Naive B cell (primary cell): ENCODE data around the gene GPR137. TPM values are rescaled to one million over a fixed set of nuclear protein-coding genes. Genes with fewer than 3 reads are reported as not detected.
A peak's percentile ranks its signal among the peaks of the same experiment; 100 is the strongest.

Experiments used
- ATAC-seq, 2 donors: fragments of 150-1000 bp; cut with Tn5 transposase; 2 replicates each; pipeline ENCODE4 v1.10.0; 2021; ENCODE audit warnings: low read depth in 2 of 2, mild to moderate bottlenecking in 2 of 2, moderate library complexity in 2 of 2
- DNase-seq: peaks from one replicate; pipeline ENCODE4 v3.0.0; 2022
- H3K27ac Mint-ChIP-seq, 6 donors: one replicate each; pipeline ENCODE4 v1.8.0; 2020 to 2022; ENCODE audit warnings: mild to moderate bottlenecking in 6 of 6, mixed read lengths in 6 of 6, moderate library complexity in 5 of 6, inconsistent platforms in 2 of 6
- H3K27me3 Mint-ChIP-seq, 3 donors: one replicate each; pipeline ENCODE4 v1.8.0; 2021 to 2022; ENCODE audit warnings: mixed read lengths in 3 of 3, mild to moderate bottlenecking in 1 of 3
- H3K36me3 Mint-ChIP-seq, 2 donors: one replicate each; pipeline ENCODE4 v1.8.0; 2020 to 2022; ENCODE audit warnings: mixed read lengths in 2 of 2, inconsistent platforms in 1 of 2, mild to moderate bottlenecking in 1 of 2
- H3K4me1 Mint-ChIP-seq, 3 donors: one replicate each; pipeline ENCODE4 v1.8.0; 2020 to 2022; ENCODE audit warnings: mixed read lengths in 3 of 3, inconsistent platforms in 1 of 3, mild to moderate bottlenecking in 1 of 3, moderate library complexity in 1 of 3
- H3K4me3 Mint-ChIP-seq, 8 donors: one replicate each; pipeline ENCODE4 v1.8.0; 2020 to 2022; ENCODE audit warnings: mild to moderate bottlenecking in 8 of 8, mixed read lengths in 8 of 8, moderate library complexity in 8 of 8, inconsistent platforms in 2 of 8
- H3K9me3 Mint-ChIP-seq, 7 donors: one replicate each; pipeline ENCODE4 v1.8.0; 2020 to 2022; ENCODE audit warnings: mixed read lengths in 7 of 7, mild to moderate bottlenecking in 5 of 7, inconsistent platforms in 2 of 7, moderate library complexity in 1 of 7
- polyA plus RNA-seq, 6 donors: library from polyadenylated mRNA; unstranded; fragments of 300-500 nt; fragmentation: Illumina TruSeq; gene quantifications; one replicate each; pipeline ENCODE4 v1.2.3, GENCODE V29; 2021; ENCODE audit warnings: low read depth in 6 of 6

Gene GPR137
- polyA plus RNA-seq, 6 donors from 2014 or later = 17.3 to 35.5 (median 21.0) TPM

DNA sequence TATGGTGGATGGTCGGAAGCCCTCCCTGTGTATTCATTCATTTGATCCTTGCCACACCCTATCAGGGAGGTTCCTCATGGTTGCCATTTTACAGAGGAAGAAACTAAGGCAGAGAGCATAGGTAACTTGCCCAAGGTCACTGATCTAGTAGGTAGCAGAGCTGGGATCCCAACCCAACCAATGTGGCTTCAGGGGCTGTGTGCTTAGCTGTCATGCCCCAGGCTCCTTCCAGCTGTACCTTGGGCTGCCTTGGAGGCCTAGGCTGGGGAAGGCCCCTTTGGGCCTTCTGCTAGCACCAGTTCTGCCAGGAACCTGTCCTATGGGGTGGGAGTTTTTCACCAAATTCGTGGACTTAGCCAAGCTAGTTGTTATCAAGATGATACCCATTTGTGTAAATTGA is 9.8 kb upstream of the GPR137 start:
- H3K4me3 Mint-ChIP-seq = peak overlapping the region in 2 of 8 donors; percentile 43 to 52
- peaks cover 4 to 14% (median 7%) of the 10 kb centered on the region in 3 donors for H3K4me1 Mint-ChIP-seq
- ATAC-seq (no peak), DNase-seq (no peak)
- peak overlapping the region in 2 of 6 donors; percentile 12 to 76 for H3K27ac Mint-ChIP-seq
- no peaks in the 10 kb centered on the region for H3K36me3 Mint-ChIP-seq
- H3K27me3 Mint-ChIP-seq = no peaks in the 10 kb centered on the region
- H3K9me3 Mint-ChIP-seq = no peaks in the 10 kb centered on the region

- H3K36me3 Mint-ChIP-seq = peaks cover 0 to 8% of the 10 kb centered on the region in 2 donors
- DNase-seq (no peak), ATAC-seq (no peak)
- peak overlapping the region in 1 of 6 donors; percentile 59 for H3K27ac Mint-ChIP-seq
- no peaks in the 10 kb centered on the region for H3K9me3 Mint-ChIP-seq
- H3K27me3 Mint-ChIP-seq = no peaks in the 10 kb centered on the region
- H3K4me1 Mint-ChIP-seq = peaks cover 7 to 11% (median 9%) of the 10 kb centered on the region in 3 donors
- peak overlapping the region in 1 of 8 donors; percentile 64 for H3K4me3 Mint-ChIP-seq
Measured at GRCh38 chr11:64276653-64277431, 8.8 kb upstream of the GPR137 start.

DNA sequence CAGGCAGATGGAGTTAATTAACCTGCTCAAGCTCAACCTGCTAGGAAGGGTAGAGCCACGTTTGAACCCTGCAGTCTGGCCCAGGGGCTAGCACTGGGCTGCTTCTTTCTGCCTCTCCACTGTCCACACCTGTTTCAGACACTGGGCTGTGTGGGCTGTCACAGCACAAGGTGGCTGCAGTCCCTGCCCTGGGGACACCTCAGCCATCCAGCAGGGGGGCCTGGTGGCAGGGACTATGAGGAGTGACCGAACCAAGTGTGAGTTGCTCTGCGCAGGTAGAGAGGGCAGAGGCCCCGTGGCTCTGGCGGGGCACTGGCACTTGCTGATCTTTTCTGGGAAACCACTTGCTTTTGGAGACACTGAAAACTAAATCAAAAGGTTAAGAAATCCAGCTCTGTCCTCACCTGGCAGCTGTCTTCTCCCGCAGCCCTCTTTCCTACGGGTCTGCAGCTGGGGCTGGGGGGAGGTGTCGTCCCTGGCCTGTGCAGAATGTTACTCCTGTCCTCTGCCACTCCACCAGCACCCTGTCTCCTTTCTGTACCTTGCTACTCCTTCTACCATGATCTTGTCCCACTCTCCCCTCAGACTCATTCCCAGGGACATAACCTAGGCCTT is 7.0 kb upstream of the GPR137 start:
- no peaks in the 10 kb centered on the region for H3K9me3 Mint-ChIP-seq
- peaks cover 0 to 11% of the 10 kb centered on the region in 2 donors for H3K36me3 Mint-ChIP-seq
- DNase-seq (no peak), ATAC-seq (no peak)
- H3K27ac Mint-ChIP-seq = peak overlapping the region in 1 of 6 donors; percentile 10
- H3K27me3 Mint-ChIP-seq = no peaks in the 10 kb centered on the region
- H3K4me3 Mint-ChIP-seq = peak overlapping the region in 1 of 8 donors; percentile 12
- H3K4me1 Mint-ChIP-seq = peaks cover 8 to 13% (median 12%) of the 10 kb centered on the region in 3 donors

- H3K27me3 Mint-ChIP-seq = no peaks in the 10 kb centered on the region
- peak overlapping the region in 2 of 8 donors; percentile 63 to 69 for H3K4me3 Mint-ChIP-seq
- ATAC-seq = no peak
- peaks cover 0 to 11% of the 10 kb centered on the region in 2 donors for H3K36me3 Mint-ChIP-seq
- peaks cover 21 to 25% (median 23%) of the 10 kb centered on the region in 3 donors for H3K4me1 Mint-ChIP-seq
- no peaks in the 10 kb centered on the region for H3K9me3 Mint-ChIP-seq
- peak overlapping the region in 4 of 6 donors; percentile 47 to 99 (median 80) for H3K27ac Mint-ChIP-seq
- DNase-seq = no peak
Measured at GRCh38 chr11:64281957-64282770, 3.5 kb upstream of the GPR137 start.

GRCh38 chr11:64283092-64283491 is 2.6 kb upstream of the GPR137 start:
- DNase-seq = no peak
- Mint-ChIP-seq H3K4me1 (peaks cover 21 to 25% (median 23%) of the 10 kb centered on the region in 3 donors), H3K9me3 (no peaks in the 10 kb centered on the region), H3K36me3 (peaks cover 0 to 11% of the 10 kb centered on the region in 2 donors), H3K4me3 (peak overlapping the region in 7 of 8 donors; percentile 35 to 93 (median 85)), H3K27ac (peak overlapping the region in 5 of 6 donors; percentile 92 to 99 (median 96)), H3K27me3 (no peaks in the 10 kb centered on the region)
- no peak for ATAC-seq

- Mint-ChIP-seq H3K27ac (peak within 1 kb of the TSS; percentile 99 to 100 (median 99)), H3K27me3 (no peaks in the 10 kb centered on the region), H3K4me3 (peak within 1 kb of the TSS; percentile 75 to 96 (median 93)), H3K36me3 (peaks cover 0 to 11% of the 10 kb centered on the region in 2 donors), H3K4me1 (peaks cover 20 to 23% (median 21%) of the 10 kb centered on the region in 3 donors), H3K9me3 (no peaks in the 10 kb centered on the region)
- DNase-seq = peak; percentile 88
- ATAC-seq = peak; percentile 72 to 79
Measured at GRCh38 chr11:64284048-64284961, 1.3 kb upstream of the GPR137 start, which contains the start of gene BAD. TSS of gene BAD (minus strand) at chr11:64284665. CDS start at chr11:64284368, 297 bp downstream.

DNA sequence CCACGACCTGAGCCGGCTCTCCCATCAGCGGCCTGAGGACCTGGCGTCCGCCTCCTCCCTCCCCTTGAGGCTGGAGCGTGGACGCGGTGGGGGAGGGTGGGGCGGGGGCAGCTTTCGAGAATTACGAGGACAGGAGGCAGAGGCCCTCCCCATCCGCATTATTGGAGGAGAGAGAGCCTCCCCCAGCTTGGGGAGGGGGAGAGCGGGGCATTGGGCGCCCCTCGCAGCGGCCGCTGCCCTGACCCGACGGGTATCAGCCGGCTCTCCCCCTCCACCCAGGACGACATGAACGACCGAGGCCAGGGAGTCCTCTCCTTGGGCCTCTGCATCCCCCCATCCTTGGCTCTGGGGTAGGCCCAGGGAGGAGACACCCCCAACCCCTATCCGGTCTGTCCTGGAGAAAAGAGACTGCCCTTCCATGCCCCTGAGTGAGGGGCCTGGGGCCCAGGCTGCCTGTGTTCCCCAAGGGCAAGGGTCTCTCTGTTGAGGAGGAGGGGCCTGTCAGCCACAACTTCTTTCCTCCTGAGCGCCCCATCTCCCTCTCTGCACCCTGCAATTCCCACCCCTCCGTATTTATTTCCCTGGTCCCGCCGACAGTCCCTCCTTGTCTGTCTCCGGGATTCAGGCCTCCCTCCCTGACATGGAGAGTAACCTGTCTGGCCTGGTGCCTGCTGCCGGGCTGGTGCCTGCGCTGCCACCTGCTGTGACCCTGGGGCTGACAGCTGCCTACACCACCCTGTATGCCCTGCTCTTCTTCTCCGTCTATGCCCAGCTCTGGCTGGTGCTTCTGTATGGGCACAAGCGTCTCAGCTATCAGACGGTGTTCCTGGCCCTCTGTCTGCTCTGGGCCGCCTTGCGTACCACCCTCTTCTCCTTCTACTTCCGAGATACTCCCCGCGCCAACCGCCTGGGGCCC is 495 bp downstream of the GPR137 start:
- Mint-ChIP-seq H3K27me3 (peaks cover 7 to 10% (median 8%) of the 10 kb centered on the region in 3 donors), H3K4me1 (peaks cover 22 to 25% (median 25%) of the 10 kb centered on the region in 3 donors), H3K36me3 (peaks cover 0 to 17% of the 10 kb centered on the region in 2 donors), H3K4me3 (peak overlapping the region; percentile 71 to 93 (median 85)), H3K9me3 (no peaks in the 10 kb centered on the region), H3K27ac (peak overlapping the region; percentile 68 to 99 (median 94))
- DNase-seq = no peak
- no peak for ATAC-seq

DNA sequence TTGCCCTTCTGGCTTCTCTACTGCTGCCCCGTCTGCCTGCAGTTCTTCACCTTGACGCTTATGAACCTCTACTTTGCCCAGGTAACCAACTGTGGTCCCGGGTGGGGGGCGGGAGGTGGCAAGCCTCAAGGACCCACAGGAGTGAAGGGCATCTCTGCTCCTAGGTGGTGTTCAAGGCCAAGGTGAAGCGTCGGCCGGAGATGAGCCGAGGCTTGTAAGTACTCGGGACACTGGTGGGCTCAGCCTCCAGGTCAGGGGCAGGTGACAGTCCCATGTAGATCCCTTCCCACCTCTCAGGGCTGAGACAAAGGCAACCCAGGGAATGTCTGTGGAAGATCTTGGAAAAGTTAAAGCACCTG is 1.1 kb downstream of the GPR137 start:
- Mint-ChIP-seq H3K9me3 (no peaks in the 10 kb centered on the region), H3K4me3 (peak overlapping the region; percentile 71 to 92 (median 85)), H3K4me1 (peaks cover 16 to 25% (median 23%) of the 10 kb centered on the region in 3 donors), H3K27ac (peak overlapping the region; percentile 68 to 99 (median 94)), H3K36me3 (peaks cover 0 to 11% of the 10 kb centered on the region in 2 donors), H3K27me3 (peaks cover 7 to 10% (median 9%) of the 10 kb centered on the region in 3 donors)
- ATAC-seq = no peak
- DNase-seq = no peak

- Mint-ChIP-seq H3K4me1 (peaks cover 17 to 31% (median 27%) of the 10 kb centered on the region in 3 donors), H3K9me3 (no peaks in the 10 kb centered on the region), H3K4me3 (peak overlapping the region in 3 of 8 donors; percentile 6 to 33 (median 19)), H3K27ac (peak overlapping the region in 3 of 6 donors; percentile 29 to 60 (median 47)), H3K36me3 (peaks cover 0 to 7% of the 10 kb centered on the region in 2 donors), H3K27me3 (peaks cover 7 to 16% (median 14%) of the 10 kb centered on the region in 3 donors)
- DNase-seq = no peak
- ATAC-seq = no peak
Measured at GRCh38 chr11:64287676-64288352, 2.2 kb downstream of the GPR137 start.

- no peak for DNase-seq
- Mint-ChIP-seq H3K27me3 (peaks cover 11 to 22% (median 20%) of the 10 kb centered on the region in 3 donors), H3K36me3 (peaks cover 0 to 7% of the 10 kb centered on the region in 2 donors), H3K4me3 (peak overlapping the region in 1 of 8 donors; percentile 19), H3K9me3 (no peaks in the 10 kb centered on the region), H3K4me1 (peaks cover 17 to 31% (median 22%) of the 10 kb centered on the region in 3 donors), H3K27ac (peak overlapping the region in 2 of 6 donors; percentile 29 to 34)
- no peak for ATAC-seq
Measured at GRCh38 chr11:64288353-64288750, 2.7 kb downstream of the GPR137 start.
